ENCODE data around the gene HARBI1. TPM values are rescaled to one million over a fixed set of nuclear protein-coding genes. Genes with fewer than 3 reads are reported as not detected.
A peak's percentile ranks its signal among the peaks of the same experiment; 100 is the strongest.

HARBI1 gene
- total RNA-seq, 1 experiment from 2014 or later: 3.4 TPM

DNA sequence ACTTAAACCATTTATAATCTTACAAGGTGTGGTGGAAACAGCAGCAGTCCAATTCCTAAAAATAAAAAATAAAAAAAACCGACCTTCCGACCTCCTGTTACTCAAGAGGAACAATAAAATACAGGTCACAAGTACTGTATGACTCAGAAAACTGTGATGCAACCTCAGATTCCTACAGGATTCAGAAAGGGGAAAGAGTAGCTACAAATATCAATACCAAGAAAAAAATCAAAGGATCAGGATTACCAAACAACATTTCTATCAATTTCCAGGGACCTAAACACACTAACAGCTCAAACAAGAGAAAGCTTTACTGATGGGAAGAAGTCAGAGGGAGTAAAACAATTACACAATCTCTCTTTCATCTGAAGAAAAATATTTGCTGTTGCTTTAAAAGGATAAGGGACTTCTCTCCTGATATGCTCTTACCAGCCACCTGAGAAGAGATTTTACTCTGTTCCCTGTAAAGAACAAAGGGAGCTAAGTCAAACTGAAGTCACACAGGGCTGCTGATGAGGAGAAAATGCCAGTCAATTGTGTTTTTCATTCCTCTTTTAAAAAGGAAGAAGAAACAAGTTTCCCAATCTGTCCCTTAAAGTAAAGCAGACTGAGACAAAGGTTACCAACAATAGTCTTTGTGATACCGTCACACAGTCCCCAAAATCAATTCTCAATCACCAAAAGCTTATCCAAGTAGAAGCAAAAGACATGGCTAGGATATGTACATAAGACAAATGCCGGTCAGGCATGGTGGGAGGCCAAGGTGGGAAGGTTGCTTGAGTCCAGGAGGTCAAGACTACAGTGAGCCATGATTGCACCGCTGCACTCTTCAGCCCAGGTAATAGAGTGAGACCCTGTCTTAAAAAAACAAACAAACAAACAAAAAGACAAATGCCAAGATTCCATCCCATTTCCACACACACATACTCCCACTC lies 62.5 kb downstream of the HARBI1 start:
- peak; percentile 84 for DNase-seq (ENCODE audit: low read depth)

DNA sequence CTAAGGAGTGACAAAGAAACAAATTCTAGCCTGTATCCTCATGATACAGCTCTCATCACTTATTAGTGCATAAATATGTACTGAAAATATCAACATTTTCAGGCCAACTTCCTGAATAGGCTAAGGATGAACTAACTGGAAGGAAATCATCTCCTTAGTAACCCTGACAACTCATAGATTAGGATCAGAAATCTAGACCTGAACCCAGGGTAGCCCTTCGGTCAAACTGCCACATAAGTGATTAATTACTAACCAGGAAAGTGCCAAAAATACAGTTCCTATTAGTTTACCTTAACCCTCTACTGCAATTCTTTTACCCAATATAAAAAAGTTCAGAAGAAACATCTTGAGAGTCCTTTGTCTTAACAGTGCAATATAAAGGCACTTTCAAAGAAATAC lies 63.2 kb downstream of the HARBI1 start:
- DNase-seq (ENCODE audit: low read depth): no peak

Other genes starting within 250 kb of the HARBI1 start
- gene MDK, start 235.6 kb downstream of the HARBI1 start, total RNA-seq (2014; rRNA removed): 184 and 234 TPM in 2 replicates
- 0.19 and 0.29 TPM in 2 replicates for gene CHRM4, start 225.5 kb downstream of the HARBI1 start, total RNA-seq (2014; rRNA removed)
- gene AMBRA1, start 23.2 kb downstream of the HARBI1 start, total RNA-seq (2014; rRNA removed): 19.8 and 20.9 TPM in 2 replicates
- 54.2 and 70.2 TPM in 2 replicates for gene ATG13, start 326 bp upstream of the HARBI1 start, total RNA-seq (2014; rRNA removed)
- gene ARHGAP1, start 83.4 kb upstream of the HARBI1 start, total RNA-seq (2014; rRNA removed): 31.0 and 33.0 TPM in 2 replicates
- gene ZNF408, start 83.8 kb upstream of the HARBI1 start, total RNA-seq (2014; rRNA removed): 9.0 and 14.0 TPM in 2 replicates
- not detected in 2 replicates for gene F2, start 102.0 kb upstream of the HARBI1 start, total RNA-seq (2014; rRNA removed)
- 101 and 115 TPM in 2 replicates for gene CKAP5, start 229.1 kb upstream of the HARBI1 start, total RNA-seq (2014; rRNA removed)